ENCODE measurements around the gene TMEM123.

DNA sequence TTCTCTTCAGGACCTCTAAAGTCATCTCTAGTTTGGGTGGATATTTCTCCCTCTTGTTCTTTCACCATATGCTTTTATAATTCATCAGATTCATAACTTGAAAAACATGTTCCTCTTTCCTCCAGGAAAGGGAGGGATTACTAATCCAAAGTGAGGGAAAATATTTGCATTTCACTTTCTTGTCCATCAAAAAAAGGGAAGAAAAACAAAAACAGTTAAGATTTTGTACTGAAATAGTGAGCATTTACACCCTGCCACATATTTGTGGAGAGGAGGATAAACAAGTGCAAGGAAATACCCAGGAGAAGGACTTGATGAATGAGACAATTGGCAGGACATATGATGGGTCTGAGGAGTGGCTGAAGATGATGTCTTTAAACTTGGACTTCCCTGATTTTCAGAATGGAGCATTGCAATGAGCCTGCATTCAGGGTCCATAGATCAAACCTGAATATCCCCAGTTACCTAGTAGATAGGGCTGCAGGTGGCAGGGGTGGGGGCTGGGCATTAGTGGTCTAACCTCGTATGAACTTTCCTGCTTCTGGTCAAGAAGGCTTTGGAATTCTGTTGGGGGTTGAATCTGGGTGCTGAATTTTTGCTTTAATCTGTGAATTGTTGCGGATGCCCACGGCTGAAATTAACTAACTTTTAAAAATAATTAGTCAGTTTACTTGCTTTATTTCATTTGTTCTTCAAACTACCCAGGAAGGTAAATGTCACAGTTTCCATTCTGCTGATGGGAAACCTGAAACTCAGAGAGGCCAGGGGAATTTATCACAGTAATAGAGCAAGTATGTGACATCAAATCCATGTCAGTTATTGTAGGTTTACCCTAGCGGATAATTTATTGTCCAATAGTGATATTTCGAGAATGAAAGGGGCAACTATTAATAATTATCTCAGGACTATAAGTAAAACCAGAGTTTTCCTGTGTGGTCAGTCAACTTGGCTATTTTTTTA, 36.9 kb upstream of the TMEM123 start:
- TF ChIP-seq CTCF (IDR thresholded peaks at IDR 0.05 in 8 of 11, conservative IDR thresholded peaks at IDR 0.05 in 3 of 11) (no peak), POLR2AphosphoS5 (IDR thresholded peaks at IDR 0.05) (no peak), POLR2A (IDR thresholded peaks at IDR 0.05) (no peak)

Data from spleen (tissue), 7 donors.